Measurements from ENCODE around the gene LAMC1.

The LAMC1 gene

DNA sequence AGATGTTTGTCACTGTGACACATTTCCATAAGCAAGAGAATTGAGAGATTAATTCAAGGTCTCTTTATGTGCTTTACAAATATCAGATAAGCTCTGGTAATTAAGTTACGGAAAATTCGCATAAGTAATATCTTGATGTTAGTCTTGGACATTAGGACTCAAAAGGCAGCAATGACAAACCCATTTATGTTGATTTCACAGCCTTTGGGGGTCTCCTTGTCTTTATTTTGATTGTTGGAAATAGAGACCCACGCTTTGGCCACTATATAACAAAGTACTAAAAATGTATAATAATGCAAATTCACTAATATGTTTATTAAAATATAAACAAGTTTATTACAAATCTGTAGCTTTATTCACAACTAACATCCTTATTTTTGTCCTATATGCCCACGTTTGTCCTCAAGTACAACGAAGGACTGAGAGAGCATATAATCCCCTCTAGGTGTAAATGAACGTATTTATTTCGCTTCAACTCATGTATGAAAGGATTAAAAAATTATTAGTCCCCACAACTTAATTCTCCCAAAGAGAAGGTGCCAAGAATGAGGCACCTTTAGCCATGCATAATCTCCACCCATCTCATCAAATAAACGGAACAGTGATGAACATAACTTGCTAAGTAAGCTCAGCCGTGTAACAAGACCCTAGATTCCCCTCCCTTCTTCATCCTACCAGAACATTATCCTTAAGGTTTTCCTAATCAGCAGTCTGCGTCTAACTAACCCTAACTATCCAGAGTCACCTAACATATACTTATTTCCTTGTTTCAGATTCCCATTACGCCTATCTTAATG, 1.6 kb upstream of the LAMC1 start:
- no peak for DNase-seq

DNA sequence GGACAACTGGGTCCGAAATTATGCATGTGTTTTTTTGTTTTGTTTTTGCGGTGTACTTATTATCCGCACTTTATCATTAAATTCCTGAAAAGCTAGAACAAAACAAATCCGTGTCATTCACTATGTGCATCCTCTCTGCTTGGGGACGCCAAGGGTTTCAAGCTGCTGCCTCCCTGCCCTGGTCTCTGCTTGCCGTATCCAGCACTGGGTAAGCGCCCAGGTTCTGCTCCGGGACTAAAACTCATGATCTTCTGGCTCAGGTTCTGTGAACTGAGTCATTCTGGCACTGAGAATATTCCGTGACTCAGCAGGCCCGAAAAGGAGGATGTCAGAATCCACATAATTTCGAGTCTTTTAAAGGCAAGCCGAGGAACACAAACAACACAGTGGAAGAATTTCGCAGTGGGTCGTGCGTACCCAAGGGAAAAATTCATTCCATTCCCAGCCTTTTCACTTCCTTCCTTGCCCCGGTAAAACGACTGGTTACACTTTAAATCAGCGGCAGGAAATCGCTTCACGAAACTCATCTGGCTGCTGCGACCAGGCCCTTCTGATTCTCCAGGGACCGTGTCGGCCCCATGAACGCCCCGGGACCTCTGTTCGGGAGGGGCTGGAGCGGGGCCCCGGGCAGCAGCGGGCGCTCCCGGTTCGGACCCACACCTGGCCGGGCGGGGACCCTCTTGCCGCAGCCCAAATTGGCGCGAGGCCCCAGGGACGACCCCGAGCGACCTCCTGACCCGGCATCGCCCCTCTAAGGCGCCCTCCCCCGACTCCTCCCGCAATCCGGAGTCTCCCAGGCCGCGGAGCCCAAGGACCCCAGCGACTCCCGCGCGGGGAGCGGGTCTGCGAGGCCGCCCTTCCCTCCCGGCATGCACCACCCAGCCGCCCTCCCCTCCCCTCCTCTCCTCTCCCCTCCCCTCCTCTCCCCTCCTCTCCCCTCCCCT, 746 bp upstream of the LAMC1 start:
- no peak for DNase-seq

DNA sequence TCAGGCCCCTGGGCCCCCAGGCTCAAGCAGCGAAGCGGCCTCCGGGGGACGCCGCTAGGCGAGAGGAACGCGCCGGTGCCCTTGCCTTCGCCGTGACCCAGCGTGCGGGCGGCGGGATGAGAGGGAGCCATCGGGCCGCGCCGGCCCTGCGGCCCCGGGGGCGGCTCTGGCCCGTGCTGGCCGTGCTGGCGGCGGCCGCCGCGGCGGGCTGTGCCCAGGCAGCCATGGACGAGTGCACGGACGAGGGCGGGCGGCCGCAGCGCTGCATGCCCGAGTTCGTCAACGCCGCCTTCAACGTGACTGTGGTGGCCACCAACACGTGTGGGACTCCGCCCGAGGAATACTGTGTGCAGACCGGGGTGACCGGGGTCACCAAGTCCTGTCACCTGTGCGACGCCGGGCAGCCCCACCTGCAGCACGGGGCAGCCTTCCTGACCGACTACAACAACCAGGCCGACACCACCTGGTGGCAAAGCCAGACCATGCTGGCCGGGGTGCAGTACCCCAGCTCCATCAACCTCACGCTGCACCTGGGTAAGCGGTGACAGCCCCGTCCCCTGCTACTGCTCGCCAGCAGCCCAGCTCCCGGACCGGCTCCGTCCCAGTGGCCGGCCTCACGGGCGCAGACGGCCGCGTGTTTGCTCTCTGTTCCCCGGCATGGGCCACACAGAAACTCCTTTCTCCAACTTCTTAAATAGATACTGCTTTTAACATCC, 539 bp downstream of the LAMC1 start:
- DNase-seq, result no peak

DNA sequence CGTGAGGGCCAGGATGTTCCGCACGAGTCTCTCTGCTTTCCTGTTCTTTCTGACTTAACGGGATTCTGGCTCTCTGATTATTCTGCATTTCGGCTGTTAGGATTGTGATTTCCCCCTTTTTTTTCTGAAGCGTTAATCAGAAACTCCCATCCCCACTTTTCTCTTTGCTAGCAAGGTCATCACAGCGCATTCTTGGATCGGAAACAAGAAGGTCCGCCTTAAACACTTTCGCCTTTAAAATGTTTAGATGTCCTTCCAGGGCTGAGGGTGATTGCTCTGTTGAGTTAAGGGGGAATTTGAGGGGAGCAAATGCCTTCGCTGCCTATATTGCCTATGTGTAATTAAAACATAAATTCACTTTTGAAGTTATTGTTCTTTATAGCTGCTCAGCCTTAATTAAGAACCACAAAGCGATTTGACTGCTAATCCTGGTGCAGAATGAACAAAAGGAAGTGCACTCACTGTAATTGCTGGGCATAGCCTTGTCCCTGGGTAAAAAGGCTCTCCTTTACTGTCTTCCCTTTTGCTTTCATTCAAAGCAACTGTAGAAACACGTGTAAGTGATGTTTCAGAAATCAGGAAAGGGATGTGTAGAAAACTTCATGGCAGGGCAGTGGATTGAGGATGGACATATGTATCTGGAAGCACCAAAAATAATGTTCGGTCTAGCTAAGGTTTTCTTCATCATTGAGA, 1.2 kb downstream of the LAMC1 start:
- no peak for DNase-seq

DNA sequence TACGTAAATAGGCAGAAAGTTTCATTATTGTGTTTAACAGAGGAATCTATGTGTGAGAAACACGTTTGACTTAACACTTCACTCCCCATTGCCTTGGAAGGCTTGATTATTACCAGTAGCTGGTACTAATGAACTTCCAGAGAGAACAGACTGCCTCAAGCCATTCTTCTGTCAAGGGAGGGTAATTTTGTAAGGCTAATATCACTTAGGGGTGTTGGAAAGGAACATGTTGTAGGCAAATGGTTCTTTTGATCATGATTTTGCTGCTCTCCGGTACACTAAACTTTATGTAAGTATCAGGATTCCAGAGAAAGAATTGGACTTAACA, 1.8 kb downstream of the LAMC1 start:
- no peak for DNase-seq

DNA sequence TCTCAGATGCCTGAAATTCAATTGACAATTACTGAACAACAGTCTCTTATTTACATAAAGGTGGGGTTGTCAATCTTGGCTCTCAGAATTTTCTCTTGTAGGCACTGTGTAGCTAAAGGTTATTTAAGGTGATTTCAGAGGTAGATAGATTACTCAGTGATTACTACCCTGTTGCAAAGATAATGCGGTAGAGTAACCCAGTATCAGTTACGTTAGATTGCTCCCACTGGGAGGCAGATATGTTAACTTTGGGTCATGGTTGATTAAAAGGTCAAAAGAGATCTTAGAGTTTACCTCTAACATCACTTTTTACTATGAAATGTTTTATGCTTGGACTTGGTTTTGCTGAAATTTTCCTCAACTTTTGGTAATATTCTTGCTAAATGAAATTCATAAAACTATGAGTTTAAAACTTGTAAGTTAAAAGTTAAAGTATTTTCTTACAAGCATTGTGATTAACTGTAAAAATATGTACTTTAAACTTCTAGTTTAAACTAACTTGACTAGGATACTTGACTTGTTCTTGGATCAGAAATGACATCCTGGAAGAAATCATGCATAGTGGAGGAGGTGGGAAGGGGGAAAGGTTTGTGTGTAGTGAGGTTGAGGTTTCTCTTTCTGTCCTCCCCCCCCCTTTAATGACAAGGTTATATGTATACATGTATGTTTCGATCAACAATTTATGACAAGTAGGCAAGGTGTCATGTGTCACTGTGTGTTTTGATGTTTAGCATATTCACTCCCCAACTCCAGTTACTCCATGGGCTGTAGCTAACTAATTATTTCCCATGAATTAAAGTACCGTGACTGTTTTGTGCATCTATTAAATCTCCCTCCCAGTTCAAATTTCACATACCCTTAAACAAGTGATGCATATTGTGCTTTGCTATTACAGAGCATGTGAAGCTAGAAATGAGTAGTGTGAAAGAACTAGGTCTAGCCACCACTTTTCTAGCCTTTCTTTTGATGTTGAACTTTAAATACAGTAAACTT, 2.9 kb downstream of the LAMC1 start:
- DNase-seq, result no peak

DNA sequence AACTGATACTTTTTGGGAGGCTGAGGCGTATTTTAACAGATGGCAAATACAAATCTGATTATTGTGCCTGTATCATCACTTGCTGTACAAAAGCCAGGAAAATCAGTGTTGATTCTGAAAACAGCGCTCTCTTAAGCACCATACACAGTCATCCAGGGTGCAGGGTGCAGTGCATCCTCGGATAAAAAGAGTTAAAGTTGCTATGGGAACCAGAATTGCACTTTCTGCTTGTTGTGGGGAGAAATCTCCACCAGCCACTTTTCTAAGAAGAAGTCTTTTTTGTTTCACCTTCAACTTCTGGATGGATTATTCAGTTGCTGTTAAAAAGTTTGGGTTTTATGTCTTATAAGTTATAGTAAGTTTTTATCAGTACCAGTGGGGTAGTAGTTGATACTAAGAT, 3.8 kb downstream of the LAMC1 start:
- no peak for DNase-seq

DNA sequence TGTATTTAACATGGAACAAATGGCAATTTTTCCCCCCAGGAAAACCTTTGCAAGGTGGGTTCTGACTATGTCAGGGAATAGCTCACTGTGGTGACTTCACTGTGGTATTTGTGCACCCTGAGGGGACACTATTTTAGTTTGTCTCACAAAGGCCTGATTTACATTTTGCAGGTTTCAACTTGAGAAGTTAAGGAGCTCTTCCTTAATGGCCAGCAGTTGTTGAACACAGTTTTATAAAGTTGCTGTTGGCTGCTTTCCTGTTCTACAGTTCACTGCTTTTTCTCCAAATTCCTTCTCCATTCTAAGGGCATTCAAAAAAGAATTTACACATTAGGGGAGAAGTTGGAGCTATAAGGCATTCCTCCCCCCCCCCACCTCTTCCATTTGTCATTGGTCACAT, 4.6 kb downstream of the LAMC1 start:
- DNase-seq, result no peak

DNA sequence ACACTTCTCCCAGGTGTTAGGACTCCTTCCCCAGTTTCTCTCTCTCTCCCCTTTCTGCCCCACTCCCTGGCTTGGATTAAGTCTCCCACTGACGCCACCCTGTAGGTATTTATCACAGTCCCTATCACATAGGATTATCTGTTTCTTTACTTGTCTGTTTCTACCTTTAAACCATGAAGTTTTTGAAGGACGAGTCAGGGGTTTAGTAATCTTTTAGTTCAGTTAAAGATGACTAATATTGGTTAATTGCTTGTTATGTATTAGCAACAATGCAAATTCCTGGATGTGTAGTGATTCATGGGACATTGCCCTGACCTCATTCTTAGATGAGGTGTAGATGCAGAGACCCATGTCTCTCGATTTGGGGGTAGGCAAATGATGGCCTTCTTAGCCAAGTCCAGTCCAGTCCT, 6.4 kb downstream of the LAMC1 start:
- DNase-seq, result no peak

DNA sequence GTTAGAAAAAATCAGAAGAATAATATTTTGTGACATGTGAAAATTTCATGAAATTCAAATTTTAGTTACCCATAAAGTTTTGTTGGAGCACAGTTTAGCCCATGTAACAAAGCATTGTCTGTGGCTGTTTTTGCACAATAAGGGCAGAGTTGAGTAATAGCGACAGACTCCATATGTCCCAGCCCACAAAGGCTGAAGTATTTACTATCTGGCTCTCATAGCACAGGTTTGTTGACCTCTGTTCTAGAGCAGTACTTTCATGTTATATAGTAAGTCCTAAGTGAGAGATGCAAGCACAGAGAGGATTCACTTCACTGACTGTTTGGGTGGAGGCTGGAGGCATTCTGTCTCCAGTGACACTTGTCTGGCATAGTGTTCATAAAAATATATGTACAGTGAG, 6.8 kb downstream of the LAMC1 start:
- DNase-seq, result no peak

DNA sequence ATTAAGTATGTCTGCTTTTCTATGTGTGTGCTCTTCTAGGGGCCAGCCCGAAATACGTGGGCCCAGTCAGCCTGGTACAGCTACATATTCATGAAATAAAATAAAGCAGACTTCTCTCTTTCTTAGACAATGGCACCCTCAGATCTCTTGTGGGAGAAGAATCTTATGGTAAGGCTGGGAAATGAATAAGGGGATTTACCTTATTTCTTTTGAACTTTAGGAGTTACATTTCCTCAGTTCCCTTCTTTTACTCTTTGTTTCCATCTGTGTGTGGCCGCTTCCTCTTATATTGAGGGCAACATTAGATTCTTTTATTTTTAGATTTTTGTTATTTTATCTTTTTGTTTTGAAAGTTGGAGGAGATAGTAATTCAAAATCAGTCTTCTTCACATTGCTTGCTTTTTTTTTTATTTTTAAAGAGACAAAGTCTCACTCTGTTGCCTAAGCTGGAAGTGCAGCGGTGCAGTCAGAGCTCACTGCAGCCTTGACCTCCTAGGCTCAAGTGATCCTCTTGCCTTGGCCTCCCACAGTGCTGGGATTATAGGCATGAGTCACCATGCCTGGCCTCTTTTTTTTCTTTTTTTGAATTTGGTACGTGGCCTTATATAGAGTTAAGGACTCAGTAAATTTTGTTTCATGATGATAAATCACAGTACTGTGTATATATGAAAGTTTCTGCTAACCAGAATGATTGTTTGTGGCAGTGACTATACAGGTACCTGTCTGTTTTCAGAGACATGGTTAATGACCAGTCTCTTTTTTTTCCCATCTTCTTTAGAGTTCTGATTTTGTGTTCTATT, 9.1 kb downstream of the LAMC1 start:
- no peak for DNase-seq

DNA sequence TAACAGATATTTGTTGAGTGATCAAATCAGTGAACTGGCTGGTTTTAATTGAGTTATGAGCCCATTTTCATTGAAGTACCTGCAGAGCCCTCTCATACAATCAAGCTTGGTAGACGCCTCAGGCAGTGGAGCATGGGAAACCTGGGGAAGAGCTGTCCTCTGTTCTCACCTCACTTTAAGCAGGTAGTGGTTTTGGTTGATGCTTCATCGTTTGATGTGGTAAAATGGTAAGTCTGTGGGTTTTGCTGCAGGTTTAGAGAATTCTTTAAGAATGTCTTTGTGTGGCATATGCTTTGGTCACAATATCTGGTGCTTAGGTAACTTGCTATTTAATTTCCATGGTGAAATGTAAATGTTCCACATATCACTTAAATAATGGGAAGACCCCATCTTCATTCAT, 10.0 kb downstream of the LAMC1 start:
- DNase-seq, result no peak

DNA sequence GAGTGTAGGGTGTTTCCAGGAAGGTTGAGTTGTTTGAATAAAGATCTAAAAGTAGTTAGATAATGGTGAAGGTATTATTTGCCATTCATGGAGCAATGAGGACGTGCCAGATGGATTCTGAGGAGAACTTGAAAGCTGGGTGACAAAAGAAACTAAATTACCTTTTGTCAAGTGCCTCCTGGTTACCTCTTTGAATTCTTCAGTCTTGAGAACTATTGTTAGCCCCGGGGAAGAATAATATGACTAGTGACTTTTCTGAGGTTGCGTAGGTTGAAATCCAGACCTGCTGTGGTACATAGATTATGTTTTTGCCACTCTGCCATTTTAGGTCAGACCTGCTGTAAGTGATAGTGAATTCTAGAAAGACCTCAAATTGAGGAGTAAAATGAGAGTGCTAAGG, 11.5 kb downstream of the LAMC1 start:
- no peak for DNase-seq

DNA sequence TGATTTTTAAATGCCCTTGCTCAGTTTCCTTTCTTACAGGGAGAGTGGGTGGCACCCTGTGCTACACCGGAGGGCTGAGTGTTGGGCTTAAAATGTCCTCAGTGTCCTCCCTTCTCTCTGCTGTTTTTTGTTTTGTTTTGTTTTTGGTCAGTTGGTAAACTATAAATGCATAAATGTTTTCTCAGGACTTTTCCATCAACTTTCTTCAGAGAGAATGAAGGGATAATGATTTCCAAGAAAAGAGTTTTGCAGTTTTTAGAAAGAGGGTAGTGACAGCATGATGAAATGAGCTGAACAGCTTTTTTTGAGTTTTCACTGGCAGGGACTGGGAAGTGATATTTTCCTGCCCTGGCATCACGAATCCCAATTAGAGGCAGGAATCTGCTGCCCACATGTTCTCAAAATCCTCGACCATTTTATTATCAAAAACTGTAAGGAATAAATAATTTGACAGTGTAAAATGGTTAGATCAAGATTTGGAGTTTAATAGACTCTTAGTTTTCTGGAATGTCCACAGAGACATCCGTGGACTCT, 15.2 kb downstream of the LAMC1 start:
- DNase-seq, result no peak

DNA sequence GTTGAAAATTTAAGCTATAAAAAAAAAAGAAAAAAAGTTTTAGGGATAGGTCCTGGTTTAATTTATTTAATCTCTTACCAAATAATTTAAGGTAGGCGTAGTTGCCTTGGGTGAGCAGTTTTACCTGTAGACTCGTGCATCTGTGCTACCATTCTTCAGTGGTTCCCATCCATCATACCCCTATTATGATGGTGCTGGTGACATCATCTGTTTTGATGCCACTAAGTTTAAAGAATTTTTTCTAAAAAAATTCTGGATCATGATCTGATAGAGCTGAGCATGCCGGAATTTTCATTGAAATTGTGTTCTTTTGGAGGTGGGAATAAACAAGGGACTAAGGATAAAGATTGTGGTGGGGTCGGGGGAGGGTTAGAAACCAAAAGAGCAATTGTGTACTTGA, 15.7 kb downstream of the LAMC1 start:
- DNase-seq, result no peak

DNA sequence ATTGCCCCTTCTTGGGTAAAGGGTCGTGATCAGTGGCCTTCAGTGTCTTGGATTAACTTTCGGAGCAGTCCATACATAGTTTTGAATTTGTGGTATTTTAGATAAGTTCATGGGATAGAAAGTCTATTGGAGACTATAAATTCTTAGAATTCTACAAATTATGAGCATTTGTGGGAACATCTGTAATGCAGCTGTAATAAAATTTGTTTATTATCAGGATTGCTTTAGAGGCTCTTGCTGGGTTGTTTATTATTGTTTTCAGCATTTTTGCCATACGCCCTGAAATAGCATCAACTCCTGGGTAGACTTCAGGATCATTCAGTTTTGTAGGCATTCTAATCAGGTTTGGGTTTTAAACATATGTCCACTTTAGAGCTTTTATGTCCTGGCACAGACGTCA, 16.1 kb downstream of the LAMC1 start:
- DNase-seq, result no peak

DNA sequence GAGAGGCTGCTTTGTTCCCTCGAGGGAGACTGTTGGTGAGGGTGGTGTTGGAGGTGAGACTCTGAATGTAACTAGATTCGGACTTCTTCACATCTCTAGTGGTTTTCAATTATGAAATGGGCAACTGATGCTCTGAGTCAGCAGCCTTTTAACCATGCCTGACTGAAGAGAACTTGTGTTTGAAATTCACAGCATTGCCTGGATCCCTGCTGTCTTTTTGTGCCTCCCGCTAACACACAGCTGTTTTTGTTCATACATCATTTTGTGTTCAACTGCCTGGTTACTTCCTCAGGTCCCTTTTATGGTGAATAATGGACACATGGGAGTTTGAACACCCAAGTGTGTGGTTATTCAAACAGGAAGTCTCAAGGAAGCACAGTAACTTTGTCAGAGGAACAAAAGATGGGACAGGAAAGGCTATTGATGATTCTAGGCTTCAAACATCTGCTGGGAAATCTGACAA, 16.8 kb downstream of the LAMC1 start:
- DNase-seq, result no peak

DNA sequence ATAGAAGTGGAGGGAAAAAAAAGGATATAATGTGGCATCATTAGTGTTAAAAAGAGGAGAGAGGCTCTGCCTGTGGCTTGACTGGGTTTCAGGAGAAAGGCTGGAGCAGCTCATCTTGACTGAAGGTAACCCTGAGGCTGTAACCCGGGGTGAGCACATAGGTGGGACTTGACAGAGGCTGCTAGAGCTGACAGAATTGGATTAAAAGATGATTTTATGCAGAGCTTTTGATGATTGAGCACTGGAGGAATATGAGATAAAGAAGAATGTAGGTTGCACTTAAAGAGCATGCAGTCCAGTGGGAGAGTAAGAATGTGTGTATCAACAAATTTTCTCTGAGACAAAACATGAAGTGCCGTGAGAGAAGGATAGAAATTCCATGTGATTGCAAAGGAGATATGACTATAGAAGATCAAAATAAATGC, 17.3 kb downstream of the LAMC1 start:
- no peak for DNase-seq

DNA sequence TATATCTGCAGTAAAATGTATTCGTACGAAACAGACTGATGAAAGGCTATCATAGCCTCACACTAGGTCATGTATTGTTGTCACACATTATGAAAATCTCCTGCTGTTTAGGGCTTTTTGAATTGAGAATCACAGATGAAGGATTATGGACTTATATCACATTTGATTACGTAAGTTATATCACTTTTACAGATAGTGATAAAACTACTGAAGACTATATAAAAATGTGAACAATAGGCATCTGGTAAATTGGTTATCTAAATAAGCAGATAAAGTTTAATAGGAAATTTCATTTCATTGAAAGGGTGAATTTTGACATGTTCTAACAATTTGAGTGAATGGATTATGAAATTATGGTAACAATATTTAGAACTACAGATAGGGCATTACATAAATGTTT, 20.0 kb downstream of the LAMC1 start:
- DNase-seq, result no peak
